ENCODE results near the gene E2F4.

Gene E2F4

GRCh38 chr16:67236563-67237395, 44.8 kb downstream of the E2F4 start:
- no peak for DNase-seq (ENCODE audit: low read depth)

- DNase-seq (ENCODE audit: low read depth): no peak
Observed at GRCh38 chr16:67237396-67238277, 45.7 kb downstream of the E2F4 start.

- no peak for DNase-seq (ENCODE audit: low read depth)
Observed at GRCh38 chr16:67238278-67238575, 46.3 kb downstream of the E2F4 start.

- DNase-seq (ENCODE audit: low read depth): no peak
Observed at GRCh38 chr16:67238806-67239470, 47.0 kb downstream of the E2F4 start.

GRCh38 chr16:67240506-67240905, 48.6 kb downstream of the E2F4 start:
- no peak for DNase-seq (ENCODE audit: low read depth)

- DNase-seq (ENCODE audit: low read depth): peak; percentile 48
Observed at GRCh38 chr16:67241008-67241900, 49.3 kb downstream of the E2F4 start.

GRCh38 chr16:67242138-67242730, 50.3 kb downstream of the E2F4 start:
- no peak for DNase-seq (ENCODE audit: low read depth)

- DNase-seq (ENCODE audit: low read depth): no peak
Observed at GRCh38 chr16:67243481-67243880, 51.5 kb downstream of the E2F4 start.

- peak; percentile 62 for DNase-seq (ENCODE audit: low read depth)
Observed at GRCh38 chr16:67244387-67245185, 52.6 kb downstream of the E2F4 start.

- DNase-seq (ENCODE audit: low read depth): no peak
Observed at GRCh38 chr16:67245186-67245585, 53.2 kb downstream of the E2F4 start.

GRCh38 chr16:67245674-67246080, 53.7 kb downstream of the E2F4 start:
- no peak for DNase-seq (ENCODE audit: low read depth)

- DNase-seq (ENCODE audit: low read depth): peak; percentile 56
Observed at GRCh38 chr16:67246081-67246755, 54.3 kb downstream of the E2F4 start.

- DNase-seq (ENCODE audit: low read depth): no peak
Observed at GRCh38 chr16:67246756-67247191, 54.8 kb downstream of the E2F4 start.

- peak; percentile 69 for DNase-seq (ENCODE audit: low read depth)
Observed at GRCh38 chr16:67247192-67248072, 55.5 kb downstream of the E2F4 start, which contains the start of gene FHOD1. TSS of gene FHOD1 (minus strand) at chr16:67247481. CDS start at chr16:67247410, 71 bp downstream.

- DNase-seq (ENCODE audit: low read depth): no peak
Observed at GRCh38 chr16:67248073-67248400, 56.1 kb downstream of the E2F4 start.

All from non-pigmented ciliary epithelial cell (primary cell).